Left lobe of liver (tissue), 2 donors: ENCODE data around the gene GPR176. TPM values are rescaled to one million over a fixed set of nuclear protein-coding genes. Genes with fewer than 3 reads are reported as not detected.

ENCODE experiments used
- ATAC-seq: fragments of 200-7000 bp; cut with Tn5 transposase; one replicate; pipeline ENCODE4 v1.9.1; 2020; ENCODE audit warnings: mild to moderate bottlenecking, moderate library complexity
- DNase-seq: peaks from one replicate; pipeline ENCODE4 v3.0.0-alpha.2; 2020; ENCODE audit warnings: low spot score
- total RNA-seq: library from RNA; stranded (reverse); gene quantifications from one replicate; pipeline ENCODE4 v1.2.1, GENCODE V29; 2021
- donor health status: DM: no; HTN: no; CAD: no; lungs with moderate emphysema.
- donor health status: DM: no; HTN: yes; CAD: no.

GPR176 gene
- total RNA-seq, 1 donor from 2014 or later, result 0.88 TPM

DNA sequence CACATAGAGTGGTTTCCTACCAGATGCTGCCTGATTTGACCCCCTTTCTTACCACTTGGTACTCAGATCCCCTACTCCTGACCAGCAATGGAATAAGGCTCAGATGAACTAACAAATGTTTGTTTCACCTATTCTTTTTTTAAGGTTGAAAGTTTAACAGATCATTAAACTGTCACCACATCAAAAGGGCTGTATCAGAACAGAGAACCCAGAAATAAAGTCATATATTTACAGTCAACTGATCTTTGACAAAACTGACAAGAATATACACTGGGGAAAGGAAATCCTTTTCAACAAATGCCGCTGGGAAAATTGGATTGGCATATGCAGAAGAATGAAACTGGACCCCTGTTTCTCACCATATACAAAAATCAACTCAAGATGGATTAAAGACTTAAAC, 56.0 kb downstream of the GPR176 start:
- ATAC-seq (no peak), DNase-seq (no peak)

DNA sequence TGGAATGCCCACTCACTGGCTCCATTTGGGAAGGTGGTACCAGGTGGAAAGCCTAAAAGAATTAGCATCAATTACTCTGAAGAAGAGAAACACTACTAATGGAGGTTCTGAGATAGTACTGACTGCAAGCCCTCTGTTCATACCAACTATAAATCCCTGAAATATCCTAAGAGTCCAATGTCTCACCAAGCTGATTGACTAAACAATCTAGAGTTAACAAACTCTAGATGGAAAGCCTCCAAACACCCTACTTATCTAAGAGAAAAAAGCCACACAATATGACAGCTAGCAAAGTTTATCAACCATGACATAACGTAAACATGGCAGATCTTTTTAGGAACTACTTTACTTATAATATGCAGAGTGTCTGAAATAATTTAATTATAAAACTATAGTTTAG, 59.2 kb downstream of the GPR176 start:
- DNase-seq, result no peak
- ATAC-seq, result peak; percentile 91

DNA sequence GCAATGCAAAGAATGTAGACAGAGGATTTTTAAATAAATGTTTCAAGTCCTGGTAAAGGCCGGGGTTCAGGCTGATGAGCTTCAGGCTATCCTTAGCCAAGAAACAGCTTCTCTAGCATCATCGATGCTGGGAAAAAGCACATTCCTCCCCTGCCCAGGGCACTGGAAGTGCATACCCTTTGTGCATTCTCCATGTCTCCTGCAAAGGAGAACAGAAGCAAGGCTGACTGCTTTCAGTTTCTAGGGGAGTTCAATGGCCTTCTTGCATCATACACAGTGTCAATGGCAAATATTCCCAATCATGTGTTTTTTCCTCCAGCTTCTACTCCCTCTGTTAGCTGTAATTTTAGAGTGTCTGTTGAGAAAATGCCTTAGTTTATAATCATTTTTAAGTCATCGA, 59.9 kb downstream of the GPR176 start:
- DNase-seq, result no peak

DNA sequence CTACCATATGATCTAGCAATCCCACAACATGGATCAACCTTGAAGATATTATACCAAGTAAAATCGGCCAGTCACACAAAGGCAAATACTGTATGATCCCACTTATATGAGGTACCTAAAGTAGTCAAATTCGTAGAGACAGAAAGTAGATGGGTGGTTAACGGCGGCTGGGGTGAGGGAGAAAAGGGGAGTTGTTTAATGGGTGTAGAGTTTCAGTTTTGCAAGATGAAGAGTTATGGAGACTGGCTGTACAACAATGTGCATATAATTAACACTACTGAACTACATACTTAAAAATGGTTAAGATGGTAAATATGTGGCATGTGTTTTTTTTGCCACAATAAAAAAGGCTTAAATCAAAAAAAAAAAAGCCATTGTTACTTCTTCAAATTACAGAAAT, 60.4 kb downstream of the GPR176 start:
- ATAC-seq, result no peak
- DNase-seq, result no peak

More for the DNA sequence above, 59.9 kb downstream of the GPR176 start:
- peak; percentile 90 for ATAC-seq

DNA sequence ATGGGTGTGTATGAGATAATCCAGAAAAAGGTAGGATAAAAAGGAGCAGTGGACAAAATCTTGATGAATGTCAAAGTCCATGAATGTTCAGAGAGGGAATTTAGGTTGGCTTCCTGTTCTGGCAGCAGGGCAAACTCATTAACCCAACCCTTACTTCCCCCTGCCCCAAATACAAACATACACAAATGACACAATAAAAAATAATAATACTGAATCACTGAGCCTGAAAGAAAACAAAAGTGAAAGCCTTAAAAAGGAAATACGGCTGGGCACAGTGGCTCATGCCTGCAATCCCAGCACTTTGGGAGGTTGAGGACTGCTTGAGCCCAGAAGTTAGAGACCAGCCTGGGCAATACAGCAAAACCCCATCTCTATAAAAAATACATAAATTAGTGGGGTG, 62.9 kb downstream of the GPR176 start:
- DNase-seq, result no peak
- ATAC-seq, result no peak

DNA sequence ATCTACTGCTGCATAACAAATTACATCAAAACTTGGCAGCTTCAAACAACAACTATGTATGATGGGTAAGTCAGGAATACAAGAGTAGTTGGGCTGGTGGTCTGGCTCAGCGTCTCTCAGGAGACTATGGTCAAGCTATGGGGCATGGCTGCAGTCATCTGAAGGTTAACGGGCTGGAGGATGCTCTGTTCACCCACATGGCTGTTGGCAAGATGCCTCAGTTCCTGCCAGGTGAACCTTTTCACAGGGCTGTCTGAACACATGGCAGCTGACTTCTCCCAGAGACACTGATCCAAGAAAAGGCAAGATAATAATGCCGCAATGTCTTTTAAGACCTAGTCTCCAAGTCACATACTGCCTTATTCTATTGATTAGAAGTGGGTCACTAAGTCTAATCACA, 63.7 kb downstream of the GPR176 start:
- no peak for ATAC-seq

DNA sequence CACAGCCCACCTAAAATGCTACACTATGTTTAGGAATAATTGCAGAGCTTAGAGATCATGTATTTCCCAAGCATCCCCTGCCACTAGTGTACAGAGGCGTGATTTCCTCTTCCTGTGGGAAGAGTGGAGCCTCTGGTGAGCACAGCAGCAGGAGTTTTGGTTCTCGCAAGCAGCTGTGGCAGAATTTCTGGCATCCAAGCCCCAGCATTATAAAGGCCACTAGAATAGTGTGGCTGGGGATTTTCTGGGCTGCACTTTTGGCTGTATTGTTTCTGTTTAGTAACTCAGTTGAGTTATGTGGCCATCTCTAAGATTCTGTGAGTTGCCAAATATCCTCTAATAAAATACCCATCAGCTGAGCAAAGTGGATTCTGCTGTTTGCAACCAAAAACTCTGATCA, 64.7 kb downstream of the GPR176 start:
- no peak for ATAC-seq
- DNase-seq, result no peak

More for the DNA sequence above, 63.7 kb downstream of the GPR176 start:
- no peak for DNase-seq

DNA sequence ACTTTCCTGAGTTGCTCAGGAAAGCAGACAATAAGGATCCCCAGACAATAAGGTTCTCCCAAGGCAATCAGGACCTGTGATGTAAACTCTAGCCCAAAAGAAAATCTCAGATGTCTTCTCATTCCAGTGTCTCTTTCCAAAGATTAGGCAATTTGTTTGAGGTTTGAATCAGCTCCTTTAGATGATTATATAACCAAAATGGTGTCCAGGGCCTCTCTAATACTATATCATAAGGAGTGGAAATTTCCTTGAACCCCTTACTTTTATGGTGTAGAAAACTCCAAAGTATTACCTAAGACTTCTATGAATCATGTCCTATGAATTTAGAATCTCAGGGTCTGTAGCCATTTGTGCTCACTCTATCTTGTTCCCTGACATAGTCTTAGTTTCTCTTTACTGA, 65.9 kb downstream of the GPR176 start:
- DNase-seq (no peak), ATAC-seq (no peak)

DNA sequence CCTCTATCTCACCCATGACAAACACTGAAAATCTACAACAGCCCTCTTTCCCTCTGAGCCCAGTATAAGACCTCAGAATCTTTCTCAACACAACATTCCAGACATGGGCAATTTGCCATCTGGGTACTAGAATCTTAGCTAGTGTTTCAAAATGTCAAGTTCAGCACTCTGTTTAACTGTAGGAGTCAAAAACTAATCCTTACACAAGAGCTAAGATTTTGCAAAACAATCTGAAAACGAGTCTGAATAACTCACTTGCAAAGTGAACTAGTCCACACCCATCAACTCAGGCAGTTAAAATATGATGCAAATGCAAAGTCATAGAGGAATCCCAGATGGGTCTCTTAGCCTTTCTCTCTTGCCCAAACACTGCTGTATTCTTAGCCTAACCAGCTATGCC, 67.8 kb downstream of the GPR176 start:
- DNase-seq (no peak), ATAC-seq (no peak)

DNA sequence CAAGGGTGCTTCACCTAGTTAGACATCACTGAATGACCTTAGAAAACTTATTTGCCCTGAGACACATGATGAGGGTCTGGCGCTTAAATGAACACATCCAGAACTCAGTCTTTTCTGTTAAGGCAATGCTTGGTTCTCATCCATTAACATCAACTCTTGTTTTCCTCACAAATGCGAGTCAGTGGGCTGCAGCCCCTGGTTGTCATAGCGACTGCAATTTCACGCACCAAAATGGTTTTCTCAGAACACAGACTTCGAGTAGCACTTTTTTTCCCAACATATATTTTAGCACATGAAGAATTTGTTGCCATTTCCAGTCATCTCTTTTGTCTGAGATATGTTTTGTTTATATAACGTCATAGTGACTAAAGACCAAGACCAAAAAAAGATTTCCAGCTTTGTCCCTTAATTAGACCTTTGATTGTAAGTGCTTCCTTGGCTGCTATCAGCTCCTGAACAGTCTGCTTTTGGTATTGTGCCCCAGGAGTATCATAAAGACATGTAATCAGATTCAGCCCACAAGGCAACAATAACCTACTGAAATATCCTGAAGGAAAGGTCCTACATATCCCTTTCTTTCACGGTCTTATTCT, 68.5 kb downstream of the GPR176 start:
- ATAC-seq, result no peak
- DNase-seq, result no peak

DNA sequence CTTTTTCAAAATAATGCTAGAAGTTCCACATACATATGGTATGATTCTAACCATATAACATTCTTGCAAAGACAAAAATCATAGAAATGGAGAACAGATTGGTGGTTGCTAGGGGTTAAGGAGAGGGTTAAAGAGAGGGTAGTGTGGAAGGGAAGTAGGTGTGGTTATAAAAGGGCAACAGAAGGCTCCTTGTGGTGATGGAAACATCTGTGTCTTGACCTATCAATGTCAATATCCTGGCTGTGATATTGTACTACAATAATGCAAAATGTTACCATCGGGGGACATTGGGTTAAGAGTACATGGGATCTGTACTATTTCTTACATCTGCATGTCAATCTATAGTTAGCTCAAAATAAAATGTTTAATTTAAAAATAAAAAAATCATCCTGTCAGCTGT, 69.6 kb downstream of the GPR176 start:
- ATAC-seq, result no peak
- DNase-seq, result no peak

DNA sequence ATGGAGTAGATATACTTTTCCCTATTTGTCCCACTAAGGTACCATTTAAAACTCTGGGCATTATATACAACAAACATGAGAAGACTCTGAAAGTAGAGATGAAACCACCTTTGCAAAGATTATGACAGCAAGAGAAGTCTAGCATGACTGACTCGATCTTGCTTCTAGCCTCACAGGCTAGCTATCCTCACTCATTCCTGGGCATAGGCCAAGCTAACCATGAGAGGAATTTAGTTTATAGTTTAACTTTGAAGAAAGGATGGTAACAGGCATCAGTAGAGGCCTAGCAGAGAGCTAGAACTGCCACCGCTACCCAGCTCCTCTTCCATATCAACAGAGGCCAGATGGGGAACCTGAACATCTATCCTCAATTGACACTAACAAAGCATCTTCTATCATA, 74.0 kb downstream of the GPR176 start:
- ATAC-seq, result no peak

DNA sequence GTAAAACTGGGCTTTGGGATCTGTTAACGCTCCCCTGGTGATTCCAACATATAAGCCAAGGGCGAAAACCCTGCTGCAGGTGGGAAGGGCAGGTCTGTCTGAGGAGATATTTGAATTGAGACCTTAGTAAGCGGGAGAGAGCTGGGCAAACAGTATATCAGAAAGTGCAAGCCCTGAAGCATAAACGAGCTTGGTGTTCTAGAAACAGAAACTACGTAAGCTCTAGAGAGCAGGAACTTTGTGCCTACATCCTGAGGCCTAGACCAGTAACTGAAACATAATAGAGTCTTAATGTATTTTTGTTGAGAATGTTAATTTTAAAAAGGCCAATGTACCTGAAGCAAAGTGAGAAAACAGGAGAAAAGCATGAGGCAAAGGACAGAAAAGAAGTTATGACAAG, 74.5 kb downstream of the GPR176 start:
- ATAC-seq, result no peak

More for the DNA sequence above, 74.0 kb downstream of the GPR176 start:
- DNase-seq, result no peak

DNA sequence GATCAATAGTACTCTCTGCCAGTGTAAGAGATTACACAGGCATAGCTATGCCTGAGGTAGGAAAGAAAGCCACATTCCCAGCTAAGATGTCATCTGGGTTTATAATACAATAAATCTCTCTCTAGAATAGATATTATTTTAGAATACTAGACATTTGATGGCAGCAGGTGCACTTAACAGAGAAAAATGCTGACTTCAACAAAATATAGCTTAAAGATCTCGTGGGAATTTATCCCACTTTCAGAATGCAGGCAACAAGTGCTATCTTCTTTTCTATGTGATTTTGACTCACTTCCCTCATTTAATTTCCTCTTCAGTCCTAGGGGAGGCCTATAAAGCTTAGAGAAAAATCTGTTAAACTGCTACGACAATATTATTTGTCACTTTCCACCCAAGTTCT, 76.5 kb downstream of the GPR176 start:
- DNase-seq (no peak), ATAC-seq (no peak)

More for the DNA sequence above, 74.5 kb downstream of the GPR176 start:
- DNase-seq, result no peak

DNA sequence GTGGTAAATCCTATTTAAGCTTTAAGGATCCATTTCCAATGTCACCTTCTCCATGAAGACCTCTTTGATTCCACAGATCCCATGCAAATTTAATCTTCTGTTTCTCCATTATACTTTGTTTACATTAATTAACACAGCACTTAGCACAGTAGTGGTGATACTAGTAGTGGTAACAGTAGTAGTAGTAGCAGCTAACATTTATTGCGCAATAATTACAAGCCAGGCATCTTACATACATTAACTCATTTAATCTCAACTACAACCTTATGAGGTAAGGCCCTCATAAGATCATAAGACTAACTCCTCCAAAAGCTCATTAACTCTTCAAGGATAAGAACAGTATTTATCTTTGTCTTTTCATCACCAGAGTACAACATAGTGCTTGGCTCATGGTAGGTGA, 82.6 kb downstream of the GPR176 start:
- DNase-seq (no peak), ATAC-seq (no peak)

DNA sequence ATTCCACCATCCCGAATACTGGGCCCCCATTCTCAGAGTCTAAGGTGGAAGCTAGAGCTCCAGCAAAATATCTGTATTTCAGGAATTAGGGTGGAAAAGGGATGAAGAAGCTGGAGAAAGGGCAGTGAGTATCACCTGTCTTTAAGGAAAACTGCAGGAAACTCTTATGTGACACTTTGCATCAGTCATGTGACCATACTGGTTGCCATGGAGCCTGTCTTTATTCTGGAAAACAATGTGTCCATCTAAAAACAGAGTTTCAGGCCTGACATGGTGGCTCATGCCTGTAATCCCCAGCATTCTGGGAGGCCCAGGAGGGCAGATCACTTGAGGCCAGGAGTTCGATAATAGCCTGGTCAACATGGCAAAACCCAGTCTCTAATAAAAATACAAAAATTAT, 84.5 kb downstream of the GPR176 start:
- no peak for ATAC-seq
- no peak for DNase-seq

DNA sequence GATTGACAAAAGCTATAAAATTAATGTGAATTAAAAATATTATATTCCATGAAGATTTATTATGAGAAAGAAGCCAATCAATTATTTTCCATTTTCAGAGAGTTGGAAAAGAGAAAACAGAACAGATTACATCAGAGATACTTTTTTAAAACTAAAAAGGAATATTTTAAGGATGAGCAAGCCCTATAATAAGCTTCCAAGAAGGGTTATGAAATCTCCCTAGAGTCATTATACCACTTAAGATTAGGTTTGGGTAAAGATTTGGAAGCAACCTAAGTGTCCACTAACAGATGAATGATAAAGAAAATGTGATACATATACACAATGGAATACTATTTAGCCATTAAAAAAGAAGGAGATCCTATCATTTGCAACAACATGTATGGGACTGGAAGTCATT, 85.8 kb downstream of the GPR176 start:
- ATAC-seq (no peak), DNase-seq (no peak)

DNA sequence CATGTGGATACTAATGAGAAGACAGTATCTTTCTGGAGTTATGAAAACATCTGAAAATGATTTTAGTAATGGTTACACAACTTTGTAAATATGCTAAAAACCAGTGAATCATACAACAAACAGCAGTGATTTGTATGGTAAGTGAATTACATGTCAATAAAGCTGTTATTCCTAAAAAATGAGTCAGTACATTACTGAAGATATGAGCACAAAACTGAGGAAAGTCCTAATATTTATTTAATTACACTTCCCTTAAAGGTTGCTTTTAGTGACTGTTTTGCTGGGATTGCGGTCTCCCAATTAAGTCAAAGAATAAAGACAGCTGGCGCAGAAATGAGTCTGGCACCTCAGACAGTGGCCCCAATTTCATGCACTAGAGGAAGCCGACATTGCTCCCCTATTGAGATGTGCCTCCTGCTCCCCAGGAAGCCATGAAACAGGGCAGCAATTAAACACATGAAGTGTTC, 86.5 kb downstream of the GPR176 start:
- ATAC-seq (no peak), DNase-seq (no peak)

DNA sequence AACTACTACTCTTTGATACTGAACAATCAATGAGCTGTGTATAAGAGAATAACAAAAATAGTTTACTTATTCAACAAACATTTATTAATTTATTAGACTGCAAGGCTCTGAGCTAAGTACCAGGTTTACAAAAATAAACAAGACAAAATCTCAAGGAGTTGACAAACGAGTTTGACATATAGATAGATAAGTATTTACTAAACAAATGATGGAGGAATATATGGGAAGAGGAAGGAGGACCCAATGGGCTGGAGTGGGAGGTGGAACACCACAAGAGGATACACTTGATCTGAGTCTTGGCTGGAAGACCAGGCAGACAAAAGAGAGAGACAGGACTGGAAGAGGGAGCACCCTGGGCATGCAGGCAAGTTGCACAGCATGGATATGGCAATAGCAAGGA, 89.9 kb downstream of the GPR176 start:
- no peak for DNase-seq
- no peak for ATAC-seq

DNA sequence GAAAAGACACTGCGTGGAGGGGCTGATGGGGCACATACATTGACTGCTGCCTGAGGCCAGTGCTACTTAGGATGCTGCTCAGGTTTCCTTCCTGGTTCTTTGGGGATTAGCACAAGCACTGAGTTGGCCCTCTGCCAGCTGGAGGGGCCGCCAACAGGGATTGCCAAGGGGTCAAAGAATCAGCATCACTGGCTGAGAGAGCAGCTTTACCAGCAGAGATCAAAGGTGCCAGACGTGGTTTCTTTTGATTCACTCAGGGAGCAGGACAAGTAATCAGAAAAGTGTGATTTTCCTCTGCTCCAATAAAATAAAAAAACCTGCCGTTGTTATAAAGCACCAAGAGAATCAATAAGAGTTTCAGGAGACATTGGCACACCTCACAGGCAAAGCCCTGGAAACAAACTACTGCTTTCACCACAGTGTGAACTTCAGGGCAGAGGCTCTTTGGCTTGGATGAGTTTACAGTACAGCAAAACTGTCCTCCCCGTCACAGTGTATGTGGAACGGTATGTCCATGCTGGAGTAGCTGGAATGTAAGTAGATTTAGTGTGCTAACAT, 91.6 kb downstream of the GPR176 start:
- DNase-seq (peak; percentile 78), ATAC-seq (peak; percentile 96)

DNA sequence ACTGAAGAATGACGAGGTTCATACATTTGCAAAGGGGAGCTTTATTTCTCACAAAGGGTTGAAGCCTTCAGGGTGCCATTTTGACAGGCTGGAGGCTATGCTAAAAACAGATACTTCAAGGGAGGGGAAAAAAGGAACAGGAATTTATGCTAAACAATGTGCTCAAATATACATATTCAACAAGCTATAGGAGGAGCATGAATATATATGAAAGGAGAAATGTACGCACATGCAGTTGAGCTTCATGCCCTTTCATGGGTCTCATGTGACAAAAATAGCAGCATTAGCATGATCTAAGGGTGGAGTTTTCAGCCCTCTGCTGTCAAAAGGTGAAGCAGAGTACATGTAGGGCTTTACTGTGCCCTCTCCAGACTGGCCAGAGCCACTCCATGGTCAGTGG, 93.1 kb downstream of the GPR176 start:
- no peak for ATAC-seq
- no peak for DNase-seq

DNA sequence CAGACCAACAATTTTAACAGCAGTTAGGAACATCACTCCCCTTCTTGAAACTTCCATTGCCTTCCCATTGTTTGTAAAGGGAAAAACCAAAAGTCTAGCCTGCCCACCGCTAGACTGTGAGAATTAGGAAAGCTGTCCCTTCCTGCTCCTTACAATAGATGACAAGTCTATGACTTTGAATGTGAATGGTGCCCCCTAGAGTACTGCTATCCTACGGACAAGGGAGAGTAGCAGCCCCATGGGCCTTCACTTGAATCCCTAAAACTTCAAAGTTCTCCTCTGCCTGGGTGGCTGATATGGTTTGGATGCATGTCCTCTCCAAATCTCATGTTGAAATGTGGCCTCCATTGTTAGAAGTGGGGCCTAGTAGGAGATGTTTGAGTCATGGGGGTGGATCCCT, 96.4 kb downstream of the GPR176 start:
- DNase-seq (no peak), ATAC-seq (no peak)

DNA sequence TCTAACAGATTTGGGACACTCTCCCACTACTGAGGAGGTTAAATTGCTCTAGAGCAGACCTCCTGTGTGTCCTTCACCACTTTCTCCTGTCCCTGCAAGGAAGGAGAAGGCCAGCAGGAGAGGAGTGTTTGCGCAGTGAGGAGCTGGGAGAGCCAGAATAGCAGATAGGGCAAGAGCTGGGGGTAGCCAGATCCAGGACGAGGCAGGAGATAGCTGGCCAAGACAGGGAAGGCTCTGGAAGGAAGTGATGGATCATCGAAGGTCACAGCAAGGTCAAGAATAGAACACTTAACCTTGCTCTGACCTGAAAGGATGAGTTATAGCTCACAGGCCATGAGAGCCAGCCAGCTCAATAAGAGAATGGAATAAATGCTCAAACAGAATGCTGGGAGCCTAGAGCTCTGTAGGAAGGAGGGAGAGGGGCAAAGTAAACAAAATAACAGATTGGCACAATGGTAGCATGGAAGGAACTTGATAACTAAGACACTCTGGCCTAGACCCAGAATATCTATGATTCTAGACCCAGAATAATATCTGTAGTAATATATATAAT, 99.9 kb downstream of the GPR176 start:
- ATAC-seq (no peak), DNase-seq (no peak)
